ENCODE results near the gene SFXN2.

Gene SFXN2

DNA sequence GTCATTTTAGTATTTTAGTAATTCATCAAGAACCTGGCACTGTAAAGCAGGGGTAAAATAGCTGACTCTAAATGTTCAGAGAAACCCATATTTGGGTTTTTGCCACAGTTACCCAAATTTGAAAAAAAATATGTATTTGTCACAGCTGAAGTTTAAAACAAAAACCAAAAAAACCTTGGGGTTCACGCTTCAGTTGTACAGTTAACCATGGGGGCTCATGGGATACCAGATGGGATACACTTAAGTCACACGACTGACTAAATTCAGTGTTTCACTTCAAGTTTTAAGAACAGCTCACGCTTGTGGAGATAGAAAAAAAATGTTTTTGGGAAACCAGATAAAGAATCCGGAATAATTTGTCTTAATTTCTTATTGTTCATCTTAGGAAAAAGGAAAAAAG, 2.3 kb upstream of the SFXN2 start:
- no peak for DNase-seq (ENCODE audit: extremely low spot score)
- TF ChIP-seq FOXA1 (IDR thresholded peaks at IDR 0.05) (no peak), LEF1 (IDR thresholded peaks at IDR 0.05; ENCODE audit: borderline replicate concordance) (no peak), ELF4 (IDR thresholded peaks at IDR 0.05) (no peak), ZNF384 (IDR thresholded peaks at IDR 0.05) (no peak), NFRKB (IDR thresholded peaks at IDR 0.05) (no peak), FOXK2 (IDR thresholded peaks at IDR 0.05) (no peak), BHLHE40 (IDR thresholded peaks at IDR 0.05; ENCODE audit: borderline replicate concordance) (no peak), SP1 (IDR thresholded peaks at IDR 0.05) (no peak), SUZ12 (IDR thresholded peaks at IDR 0.05) (no peak), ARNT (IDR thresholded peaks at IDR 0.05) (no peak), L3MBTL2 (conservative IDR thresholded peaks at IDR 0.05) (no peak), TARDBP (IDR thresholded peaks at IDR 0.05) (no peak), FOXM1 (IDR thresholded peaks at IDR 0.05; ENCODE audit: borderline replicate concordance) (no peak), HDGF (IDR thresholded peaks at IDR 0.05; ENCODE audit: borderline replicate concordance) (no peak), CTBP1 (IDR thresholded peaks at IDR 0.05; ENCODE audit: borderline replicate concordance) (no peak)
- TF ChIP-seq, protein P1, sequence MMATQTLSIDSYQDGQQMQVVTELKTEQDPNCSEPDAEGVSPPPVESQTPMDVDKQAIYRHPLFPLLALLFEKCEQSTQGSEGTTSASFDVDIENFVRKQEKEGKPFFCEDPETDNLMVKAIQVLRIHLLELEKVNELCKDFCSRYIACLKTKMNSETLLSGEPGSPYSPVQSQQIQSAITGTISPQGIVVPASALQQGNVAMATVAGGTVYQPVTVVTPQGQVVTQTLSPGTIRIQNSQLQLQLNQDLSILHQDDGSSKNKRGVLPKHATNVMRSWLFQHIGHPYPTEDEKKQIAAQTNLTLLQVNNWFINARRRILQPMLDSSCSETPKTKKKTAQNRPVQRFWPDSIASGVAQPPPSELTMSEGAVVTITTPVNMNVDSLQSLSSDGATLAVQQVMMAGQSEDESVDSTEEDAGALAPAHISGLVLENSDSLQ (IDR thresholded peaks at IDR 0.05) = no peak
- POLR2A ChIA-PET = interaction anchor here (1.8 to 2.1 kb wide), 2 partner anchors 33 to 67 kb away, joined by 6 read pairs; partner anchors contain the start of gene TRIM8
- CTCF ChIA-PET = interaction anchor here (2.9 kb wide), 1 partner anchor 33 kb away, joined by 25 read pairs; no protein-coding TSS in a partner anchor

DNA sequence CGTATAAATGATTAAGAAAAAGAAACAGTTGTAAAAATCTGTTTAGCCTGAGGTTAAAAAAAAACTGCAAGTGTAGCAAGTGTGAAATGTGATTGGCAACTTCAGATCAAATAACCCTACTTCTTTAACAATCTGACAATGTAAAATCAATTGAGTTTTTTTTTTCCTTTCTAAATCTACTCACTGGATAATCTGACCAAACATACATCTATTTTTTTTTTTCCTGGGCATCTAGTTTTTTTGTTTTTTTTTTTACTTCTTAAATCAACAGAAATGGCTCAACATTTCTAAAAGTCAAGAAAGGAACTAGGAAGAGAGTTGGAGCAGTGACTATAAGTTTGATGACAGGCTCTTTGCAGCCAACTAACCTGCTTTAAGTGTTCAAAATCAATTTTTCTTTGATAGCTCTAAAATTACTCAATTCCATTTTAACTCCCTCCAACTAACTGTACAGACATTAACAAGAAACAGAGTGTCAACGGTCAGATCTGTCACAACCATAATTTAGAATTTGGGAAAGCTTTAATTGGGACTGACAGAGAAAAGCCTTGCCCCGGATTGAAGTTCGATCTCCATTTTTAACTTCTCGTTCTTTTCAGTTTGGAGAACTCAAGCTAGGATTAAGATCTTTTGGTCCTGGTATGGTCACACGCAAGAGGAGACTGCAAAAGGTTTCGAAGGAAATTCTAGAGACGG, 1.4 kb upstream of the SFXN2 start:
- POLR2A ChIA-PET = interaction anchor here (0.9 to 2.8 kb wide), 8 partner anchors 10 to 156 kb away, joined by 3 to 20 read pairs (median 5); partner anchors contain the start of genes AS3MT and TRIM8
- DNase-seq (ENCODE audit: extremely low spot score) = no peak
- CTCF ChIA-PET = interaction anchor here (1.7 kb wide), 1 partner anchor 34 kb away, joined by 10 read pairs; no protein-coding TSS in a partner anchor
- TF ChIP-seq LEF1 (IDR thresholded peaks at IDR 0.05; ENCODE audit: borderline replicate concordance) (no peak), FOXM1 (IDR thresholded peaks at IDR 0.05; ENCODE audit: borderline replicate concordance) (no peak), L3MBTL2 (conservative IDR thresholded peaks at IDR 0.05) (no peak), FOXK2 (IDR thresholded peaks at IDR 0.05) (no peak), ZNF384 (IDR thresholded peaks at IDR 0.05) (peak; percentile 87), FOXA1 (IDR thresholded peaks at IDR 0.05) (no peak), NFRKB (IDR thresholded peaks at IDR 0.05) (no peak)
- TF ChIP-seq, protein P1 (IDR thresholded peaks at IDR 0.05) = peak; percentile 50; the same call in 1 of the 2 replicates

DNA sequence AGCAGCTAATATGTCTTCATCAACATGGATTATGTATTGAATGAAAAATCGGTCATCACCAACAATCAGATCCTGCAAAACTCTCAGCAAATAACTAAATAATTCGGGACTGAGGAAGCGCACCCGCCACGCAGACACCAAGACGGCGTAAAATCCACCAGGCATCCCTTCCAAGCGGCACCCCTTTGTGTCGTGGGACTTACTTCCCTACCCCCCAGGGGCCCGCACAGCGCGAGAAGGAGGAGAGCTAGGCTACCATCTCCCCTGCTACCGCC, 960 bp upstream of the SFXN2 start:
- ChIA-PET CTCF (interaction anchor here (0.8 to 1.9 kb wide), 3 partner anchors 8 to 99 kb away, joined by 4 to 10 read pairs (median 8); no protein-coding TSS in a partner anchor), POLR2A (interaction anchor here (0.8 to 2.8 kb wide), 12 partner anchors 8 to 260 kb away, joined by 3 to 20 read pairs (median 4); partner anchors contain the start of genes AS3MT and TRIM8)
- DNase-seq (ENCODE audit: extremely low spot score) = peak; percentile 67
- TF ChIP-seq NFRKB (IDR thresholded peaks at IDR 0.05) (no peak), ZNF384 (IDR thresholded peaks at IDR 0.05) (no peak)

DNA sequence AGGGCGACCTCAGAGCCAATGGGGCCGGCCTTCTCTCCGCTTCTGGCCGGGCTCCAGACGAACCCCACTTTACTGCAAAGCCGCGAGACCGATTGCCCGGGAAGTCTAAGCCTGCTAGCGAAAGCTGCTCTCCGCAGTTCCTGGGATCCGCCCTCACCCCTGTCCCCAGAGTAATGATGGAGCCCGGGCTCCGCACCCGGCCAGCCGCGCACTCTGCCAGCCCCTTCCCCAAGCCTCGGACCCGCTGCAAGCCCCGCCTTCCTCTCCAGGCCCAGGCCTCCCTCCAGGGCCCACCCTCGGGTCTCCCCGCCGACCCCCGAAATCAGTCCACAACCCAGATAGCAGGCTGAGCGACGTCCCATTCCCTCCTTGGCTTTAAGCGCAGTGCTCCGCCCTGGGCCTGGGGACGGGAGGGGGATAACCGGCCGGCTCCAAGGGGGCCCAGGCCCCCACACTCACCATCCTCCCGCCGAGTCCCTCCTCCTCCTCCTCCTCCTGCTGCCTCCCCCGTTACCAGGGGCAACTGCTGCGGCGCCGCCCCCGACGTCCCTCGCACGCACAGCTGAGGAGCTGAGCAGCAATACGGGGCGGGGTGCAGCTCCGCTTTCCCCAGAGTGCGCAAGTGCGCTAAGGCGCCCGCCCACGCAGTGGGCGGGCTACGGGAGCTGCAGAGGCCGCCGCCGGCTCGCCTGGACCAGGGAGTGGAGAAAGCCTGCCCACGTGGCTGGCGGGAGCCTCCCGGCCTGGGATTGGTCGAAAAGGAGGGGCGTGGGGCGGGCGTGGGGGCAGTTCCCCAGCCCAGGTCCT, 419 bp upstream of the SFXN2 start, which contains the start of gene ARL3:
ARL3 (minus strand) TSS at position 584 of the 807 bp plus-strand sequence; CDS start at position 462, 122 bp downstream.
- no peak for TF ChIP-seq BHLHE40 (IDR thresholded peaks at IDR 0.05; ENCODE audit: borderline replicate concordance)
- peak; percentile 78; the same call in 1 of the 2 replicates for TF ChIP-seq FOXM1 (IDR thresholded peaks at IDR 0.05; ENCODE audit: borderline replicate concordance)
- TF ChIP-seq, protein P1 (IDR thresholded peaks at IDR 0.05) = peak; percentile 72
- TF ChIP-seq ARNT (IDR thresholded peaks at IDR 0.05) = peak; percentile 99
- CTCF ChIA-PET = interaction anchor here (0.5 to 1.9 kb wide), 4 partner anchors 9 to 99 kb away, joined by 4 to 10 read pairs (median 6); no protein-coding TSS in a partner anchor
- POLR2A ChIA-PET = interaction anchor here (0.6 to 2.8 kb wide), 16 partner anchors 9 to 261 kb away, joined by 3 to 20 read pairs (median 3); partner anchors contain the start of genes AS3MT and TRIM8

DNA sequence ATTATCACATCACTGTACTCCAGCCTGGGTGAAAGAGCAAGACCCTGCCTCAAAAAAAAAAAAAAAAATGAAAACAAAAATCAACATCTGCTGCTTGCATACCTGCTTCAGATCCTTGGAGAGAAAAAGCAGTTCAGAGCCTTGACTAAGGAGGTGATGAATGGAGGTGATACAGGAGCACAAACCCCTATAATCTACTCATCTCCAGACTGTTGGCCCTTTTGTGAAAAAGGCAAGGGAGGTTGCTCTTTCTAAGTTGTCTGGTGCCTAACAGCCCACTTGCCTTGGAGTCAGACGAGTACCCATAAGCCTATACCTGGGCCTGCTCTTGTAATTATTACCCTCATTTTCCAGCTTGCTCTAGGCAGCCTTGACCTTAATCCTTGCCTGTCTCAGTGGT, 1.4 kb downstream of the SFXN2 start:
- no peak for DNase-seq (ENCODE audit: extremely low spot score)
- POLR2A ChIA-PET = interaction anchor here (1.2 to 1.5 kb wide), 2 partner anchors 40 to 71 kb away, joined by 4 to 5 read pairs; no protein-coding TSS in a partner anchor
- no peak for TF ChIP-seq CTBP1 (IDR thresholded peaks at IDR 0.05; ENCODE audit: borderline replicate concordance)
- no peak for TF ChIP-seq L3MBTL2 (conservative IDR thresholded peaks at IDR 0.05)
- no peak for TF ChIP-seq ELF4 (IDR thresholded peaks at IDR 0.05)
- TF ChIP-seq ZNF384 (IDR thresholded peaks at IDR 0.05) = no peak
- CTCF ChIA-PET = no interaction called here

More for the DNA sequence above, 419 bp upstream of the SFXN2 start, which contains the start of gene ARL3:
- DNase-seq (ENCODE audit: extremely low spot score) = peak; percentile 96

Data from HEK293T (cell line).